ENCODE results near the gene RXFP4. TPM values are rescaled to one million over a fixed set of nuclear protein-coding genes. Genes with fewer than 3 reads are reported as not detected.

RXFP4 gene
- total and polyA plus RNA-seq, 2 of the 13 experiments (the other 11 are each of a cell fraction or from before 2014, with no cell fraction given): 0.38 to 1.4 TPM

DNA sequence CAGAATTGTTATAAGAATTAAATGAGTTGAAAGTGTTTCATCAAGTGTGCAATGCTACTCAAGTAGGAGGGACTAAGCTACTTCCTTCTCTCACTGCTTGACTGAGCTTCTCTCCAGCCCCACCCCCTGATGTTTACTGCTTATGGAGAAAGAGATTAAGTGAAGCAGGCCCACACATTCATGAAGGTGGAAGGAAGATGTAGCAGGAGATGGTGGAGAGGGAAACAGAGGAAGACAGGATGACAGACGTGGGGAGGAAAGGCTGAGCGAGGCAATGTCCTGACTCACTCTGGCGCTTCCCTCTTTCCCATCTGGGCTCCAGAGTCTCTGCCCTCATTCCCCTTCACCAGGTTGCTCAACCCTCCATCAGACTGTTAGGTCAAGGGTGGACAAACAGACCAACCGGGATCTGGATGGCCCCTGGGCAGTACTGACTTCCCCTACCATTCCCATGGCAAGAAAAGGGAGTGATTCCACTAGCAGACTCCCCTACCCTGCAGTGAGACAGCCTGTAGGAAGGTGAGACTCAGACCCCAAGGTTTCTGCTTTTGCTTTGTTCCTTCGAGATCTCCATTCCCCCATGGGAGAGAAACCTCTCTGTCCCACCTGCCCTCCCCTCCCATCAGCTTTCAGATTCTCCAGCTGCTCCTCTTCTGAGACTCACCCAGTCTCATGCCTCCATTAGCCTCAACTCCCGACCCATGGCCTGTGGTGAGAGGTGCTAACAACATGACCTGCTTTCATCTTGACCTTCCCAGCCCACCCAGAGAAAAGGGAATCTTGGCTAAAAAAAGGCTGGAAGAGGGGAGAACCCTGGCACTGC, 40.0 kb downstream of the RXFP4 start (continued):
- 0 out of 2 replicates have a peak, but pooled peaks have one; percentile 11 for TF ChIP-seq SOX13 (IDR thresholded peaks at IDR 0.05)
- no peak for TF ChIP-seq SOX13 (CRISPR knock-in tag; conservative IDR thresholded peaks at IDR 0.05 in 1 of 2, IDR thresholded peaks at IDR 0.05 in 1 of 2)
- TF ChIP-seq, protein P1, sequence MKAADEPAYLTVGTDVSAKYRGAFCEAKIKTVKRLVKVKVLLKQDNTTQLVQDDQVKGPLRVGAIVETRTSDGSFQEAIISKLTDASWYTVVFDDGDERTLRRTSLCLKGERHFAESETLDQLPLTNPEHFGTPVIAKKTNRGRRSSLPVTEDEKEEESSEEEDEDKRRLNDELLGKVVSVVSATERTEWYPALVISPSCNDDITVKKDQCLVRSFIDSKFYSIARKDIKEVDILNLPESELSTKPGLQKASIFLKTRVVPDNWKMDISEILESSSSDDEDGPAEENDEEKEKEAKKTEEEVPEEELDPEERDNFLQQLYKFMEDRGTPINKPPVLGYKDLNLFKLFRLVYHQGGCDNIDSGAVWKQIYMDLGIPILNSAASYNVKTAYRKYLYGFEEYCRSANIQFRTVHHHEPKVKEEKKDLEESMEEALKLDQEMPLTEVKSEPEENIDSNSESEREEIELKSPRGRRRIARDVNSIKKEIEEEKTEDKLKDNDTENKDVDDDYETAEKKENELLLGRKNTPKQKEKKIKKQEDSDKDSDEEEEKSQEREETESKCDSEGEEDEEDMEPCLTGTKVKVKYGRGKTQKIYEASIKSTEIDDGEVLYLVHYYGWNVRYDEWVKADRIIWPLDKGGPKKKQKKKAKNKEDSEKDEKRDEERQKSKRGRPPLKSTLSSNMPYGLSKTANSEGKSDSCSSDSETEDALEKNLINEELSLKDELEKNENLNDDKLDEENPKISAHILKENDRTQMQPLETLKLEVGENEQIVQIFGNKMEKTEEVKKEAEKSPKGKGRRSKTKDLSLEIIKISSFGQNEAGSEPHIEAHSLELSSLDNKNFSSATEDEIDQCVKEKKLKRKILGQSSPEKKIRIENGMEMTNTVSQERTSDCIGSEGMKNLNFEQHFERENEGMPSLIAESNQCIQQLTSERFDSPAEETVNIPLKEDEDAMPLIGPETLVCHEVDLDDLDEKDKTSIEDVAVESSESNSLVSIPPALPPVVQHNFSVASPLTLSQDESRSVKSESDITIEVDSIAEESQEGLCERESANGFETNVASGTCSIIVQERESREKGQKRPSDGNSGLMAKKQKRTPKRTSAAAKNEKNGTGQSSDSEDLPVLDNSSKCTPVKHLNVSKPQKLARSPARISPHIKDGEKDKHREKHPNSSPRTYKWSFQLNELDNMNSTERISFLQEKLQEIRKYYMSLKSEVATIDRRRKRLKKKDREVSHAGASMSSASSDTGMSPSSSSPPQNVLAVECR (CRISPR knock-in tag; IDR thresholded peaks at IDR 0.05; ENCODE audit: borderline replicate concordance): peak; percentile 20; the same call in 1 of the 2 replicates
- TF ChIP-seq NR2F2 (IDR thresholded peaks at IDR 0.05; ENCODE audit: borderline replicate concordance, low read depth): 0 out of 2 replicates have a peak, but pooled peaks have one; percentile 15
- TF ChIP-seq, protein P2, sequence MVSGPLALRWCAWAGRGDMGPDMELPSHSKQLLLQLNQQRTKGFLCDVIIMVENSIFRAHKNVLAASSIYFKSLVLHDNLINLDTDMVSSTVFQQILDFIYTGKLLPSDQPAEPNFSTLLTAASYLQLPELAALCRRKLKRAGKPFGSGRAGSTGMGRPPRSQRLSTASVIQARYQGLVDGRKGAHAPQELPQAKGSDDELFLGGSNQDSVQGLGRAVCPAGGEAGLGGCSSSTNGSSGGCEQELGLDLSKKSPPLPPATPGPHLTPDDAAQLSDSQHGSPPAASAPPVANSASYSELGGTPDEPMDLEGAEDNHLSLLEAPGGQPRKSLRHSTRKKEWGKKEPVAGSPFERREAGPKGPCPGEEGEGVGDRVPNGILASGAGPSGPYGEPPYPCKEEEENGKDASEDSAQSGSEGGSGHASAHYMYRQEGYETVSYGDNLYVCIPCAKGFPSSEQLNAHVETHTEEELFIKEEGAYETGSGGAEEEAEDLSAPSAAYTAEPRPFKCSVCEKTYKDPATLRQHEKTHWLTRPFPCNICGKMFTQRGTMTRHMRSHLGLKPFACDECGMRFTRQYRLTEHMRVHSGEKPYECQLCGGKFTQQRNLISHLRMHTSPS (CRISPR knock-in tag; IDR thresholded peaks at IDR 0.05; ENCODE audit: low read depth): 0 out of 2 replicates have a peak, but pooled peaks have one; percentile 49
- no peak for TF ChIP-seq ZNF354B (CRISPR knock-in tag; IDR thresholded peaks at IDR 0.05)
- TF ChIP-seq, protein P3, sequence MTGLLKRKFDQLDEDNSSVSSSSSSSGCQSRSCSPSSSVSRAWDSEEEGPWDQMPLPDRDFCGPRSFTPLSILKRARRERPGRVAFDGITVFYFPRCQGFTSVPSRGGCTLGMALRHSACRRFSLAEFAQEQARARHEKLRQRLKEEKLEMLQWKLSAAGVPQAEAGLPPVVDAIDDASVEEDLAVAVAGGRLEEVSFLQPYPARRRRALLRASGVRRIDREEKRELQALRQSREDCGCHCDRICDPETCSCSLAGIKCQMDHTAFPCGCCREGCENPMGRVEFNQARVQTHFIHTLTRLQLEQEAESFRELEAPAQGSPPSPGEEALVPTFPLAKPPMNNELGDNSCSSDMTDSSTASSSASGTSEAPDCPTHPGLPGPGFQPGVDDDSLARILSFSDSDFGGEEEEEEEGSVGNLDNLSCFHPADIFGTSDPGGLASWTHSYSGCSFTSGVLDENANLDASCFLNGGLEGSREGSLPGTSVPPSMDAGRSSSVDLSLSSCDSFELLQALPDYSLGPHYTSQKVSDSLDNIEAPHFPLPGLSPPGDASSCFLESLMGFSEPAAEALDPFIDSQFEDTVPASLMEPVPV (CRISPR knock-in tag; IDR thresholded peaks at IDR 0.05): no peak
- no peak for TF ChIP-seq DNMT3B (CRISPR knock-in tag; conservative IDR thresholded peaks at IDR 0.05)
- no peak for TF ChIP-seq SP4 (CRISPR knock-in tag; IDR thresholded peaks at IDR 0.05)
- peak; percentile 43 for TF ChIP-seq THAP11 (CRISPR knock-in tag; IDR thresholded peaks at IDR 0.05)
- peak; percentile 16 for TF ChIP-seq TEAD3 (CRISPR knock-in tag; optimal IDR thresholded peaks at IDR 0.05; ENCODE audit: borderline replicate concordance)
- no peak for TF ChIP-seq ZNF263 (CRISPR knock-in tag; IDR thresholded peaks at IDR 0.05)
- no peak for TF ChIP-seq NFYB (CRISPR knock-in tag; IDR thresholded peaks at IDR 0.05)
- peak; percentile 77; the same call in 1 of the 2 replicates for TF ChIP-seq ZNF710 (CRISPR knock-in tag; IDR thresholded peaks at IDR 0.05; ENCODE audit: borderline replicate concordance)
- peak; percentile 69 for TF ChIP-seq SAP130 (CRISPR knock-in tag; IDR thresholded peaks at IDR 0.05; ENCODE audit: low read depth)
- no peak for TF ChIP-seq GZF1 (CRISPR knock-in tag; IDR thresholded peaks at IDR 0.05)
- TF ChIP-seq, protein P4, sequence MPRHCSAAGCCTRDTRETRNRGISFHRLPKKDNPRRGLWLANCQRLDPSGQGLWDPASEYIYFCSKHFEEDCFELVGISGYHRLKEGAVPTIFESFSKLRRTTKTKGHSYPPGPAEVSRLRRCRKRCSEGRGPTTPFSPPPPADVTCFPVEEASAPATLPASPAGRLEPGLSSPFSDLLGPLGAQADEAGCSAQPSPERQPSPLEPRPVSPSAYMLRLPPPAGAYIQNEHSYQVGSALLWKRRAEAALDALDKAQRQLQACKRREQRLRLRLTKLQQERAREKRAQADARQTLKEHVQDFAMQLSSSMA (CRISPR knock-in tag; IDR thresholded peaks at IDR 0.05): no peak
- TF ChIP-seq RXRA (CRISPR knock-in tag; IDR thresholded peaks at IDR 0.05): no peak
- peak; percentile 76 for TF ChIP-seq GATAD2A (CRISPR knock-in tag; IDR thresholded peaks at IDR 0.05)

Measured in HepG2 (cell line).